Kasumi-1 (cell line): Measurements from ENCODE around the gene ZC2HC1B.

Experiments used
- DNase-seq, 2 experiments: peaks; one replicate each; lab custom pipeline; 2025; lab: John Stamatoyannopoulos, UW

Gene ZC2HC1B

GRCh38 chr6:143934867-143935266 lies 70.6 kb downstream of the ZC2HC1B start:
- DNase-seq: no peak

GRCh38 chr6:143936347-143936746 lies 72.1 kb downstream of the ZC2HC1B start:
- DNase-seq: no peak

GRCh38 chr6:143936778-143937667 lies 72.7 kb downstream of the ZC2HC1B start:
- no peak for DNase-seq

- no peak for DNase-seq
Observed at GRCh38 chr6:143937668-143937970, 73.3 kb downstream of the ZC2HC1B start.

- no peak for DNase-seq
Observed at GRCh38 chr6:143939364-143939763, 75.1 kb downstream of the ZC2HC1B start.

- peak; percentile 59 to 61 for DNase-seq
Observed at GRCh38 chr6:143940011-143940597, 75.8 kb downstream of the ZC2HC1B start.

- DNase-seq: peak; percentile 22 to 29
Observed at GRCh38 chr6:143941852-143942627, 77.8 kb downstream of the ZC2HC1B start.

- no peak for DNase-seq
Observed at GRCh38 chr6:143948208-143948607, 83.9 kb downstream of the ZC2HC1B start.

GRCh38 chr6:143949535-143949934 lies 85.3 kb downstream of the ZC2HC1B start:
- DNase-seq: no peak

- DNase-seq: no peak
Observed at GRCh38 chr6:143949962-143950361, 85.7 kb downstream of the ZC2HC1B start.

- no peak for DNase-seq
Observed at GRCh38 chr6:143950875-143951274, 86.6 kb downstream of the ZC2HC1B start.

- no peak for DNase-seq
Observed at GRCh38 chr6:143952060-143952778, 87.9 kb downstream of the ZC2HC1B start.

GRCh38 chr6:143952947-143953701 lies 88.8 kb downstream of the ZC2HC1B start:
- no peak for DNase-seq

GRCh38 chr6:143953922-143954321 lies 89.6 kb downstream of the ZC2HC1B start:
- DNase-seq: no peak

GRCh38 chr6:143955971-143956370 lies 91.7 kb downstream of the ZC2HC1B start:
- DNase-seq: no peak

- DNase-seq: no peak
Observed at GRCh38 chr6:143957679-143958274, 93.5 kb downstream of the ZC2HC1B start.

- DNase-seq: no peak
Observed at GRCh38 chr6:143958839-143959399, 94.6 kb downstream of the ZC2HC1B start.

GRCh38 chr6:143959927-143960326 lies 95.7 kb downstream of the ZC2HC1B start:
- DNase-seq: no peak

GRCh38 chr6:143961066-143961465 lies 96.8 kb downstream of the ZC2HC1B start:
- no peak for DNase-seq
